Lung (tissue), 12 donors: Measurements from ENCODE around the gene POLR3B. TPM values are rescaled to one million over a fixed set of nuclear protein-coding genes. Genes with fewer than 3 reads are reported as not detected.

Source experiments
- ATAC-seq: fragments of 200-7000 bp; cut with Tn5 transposase; one replicate; pipeline ENCODE4 v1.9.1; 2020; ENCODE audit warnings: moderate number of reproducible peaks; ENCODE audit not compliant: insufficient read depth, low FRiP score
- DNase-seq, 3 donors: peaks; one replicate each; pipeline ENCODE4 v3.0.0-alpha.2; 2013 to 2017
- H3K27ac ChIP-seq, 2 donors: one replicate each; pipeline ENCODE4 v1.5.1; 2013; ENCODE audit warnings: mild to moderate bottlenecking in 2 of 2, moderate library complexity in 2 of 2, control low read depth in 1 of 2, inconsistent platforms in 1 of 2, low read depth in 1 of 2, low read length in 1 of 2
- H3K27me3 ChIP-seq, 3 donors: one replicate each; pipeline ENCODE4 v1.5.1; 2013; ENCODE audit warnings: low read length in 2 of 3; ENCODE audit not compliant: control insufficient read depth in 3 of 3, insufficient read depth in 3 of 3
- H3K36me3 ChIP-seq, 4 donors: one replicate each; pipeline ENCODE4 v1.5.1; 2013; ENCODE audit warnings: low read length in 4 of 4, mild to moderate bottlenecking in 1 of 4, moderate library complexity in 1 of 4; ENCODE audit not compliant: control insufficient read depth in 4 of 4, insufficient read depth in 4 of 4
- H3K4me1 ChIP-seq, 5 donors: one replicate each; pipeline ENCODE4 v1.5.1; 2013; ENCODE audit warnings: low read length in 5 of 5, mild to moderate bottlenecking in 2 of 5, moderate library complexity in 1 of 5; ENCODE audit not compliant: control insufficient read depth in 5 of 5, insufficient read depth in 5 of 5
- H3K4me3 ChIP-seq: one replicate; pipeline ENCODE4 v1.5.1; 2013; ENCODE audit warnings: mild to moderate bottlenecking, control low read depth, moderate library complexity
- H3K9ac ChIP-seq, 2 donors: one replicate each; pipeline ENCODE4 v1.5.1; 2013; ENCODE audit warnings: low read length in 2 of 2, control low read depth in 1 of 2; ENCODE audit not compliant: insufficient read depth in 1 of 2
- H3K9me3 ChIP-seq, 4 donors: one replicate each; pipeline ENCODE4 v1.5.1; 2013; ENCODE audit warnings: low read length in 3 of 4, mild to moderate bottlenecking in 1 of 4, moderate library complexity in 1 of 4; ENCODE audit not compliant: control insufficient read depth in 4 of 4, insufficient read depth in 3 of 4
- WGBS, 2 donors: extraction: QIAGEN DNeasy Blood & Tissue Kit; methylation state at CpG; one replicate each; pipeline ENCODE4 v1.1.7; 2013; 5-methylcytosine and 5-hydroxymethylcytosine counted together
- polyA plus RNA-seq, 2 donors: library from polyadenylated mRNA; stranded (reverse); fragments of 200-250 nt; gene quantifications; one replicate each; pipeline ENCODE4 v1.2.1, GENCODE V29; 2013
- total RNA-seq, 2 donors: library from RNA; depleted of rRNA in 1 of 2; stranded (reverse); fragments of >200 nt in 1 of 2; gene quantifications; one replicate each; pipeline ENCODE4 v1.2.1, GENCODE V29; 2014 to 2021
- TF ChIP-seq, protein P1 (sequence below): IDR thresholded peaks from 2 replicates; pipeline ENCODE4 v1.5.1; 2012; ENCODE audit warnings: mild to moderate bottlenecking; ENCODE audit errors: control extremely low read depth, extremely low read depth
- donor health status: control.
- donor health status: control.
- donor health status: Bipolar disorder and iron deficiency.
- donor health status: healthy.
- donor health status: DM: yes; HTN: yes; CAD: no.

The POLR3B gene
- total and polyA plus RNA-seq, 4 donors, result 3.6 to 13.5 (median 9.0) TPM

DNA sequence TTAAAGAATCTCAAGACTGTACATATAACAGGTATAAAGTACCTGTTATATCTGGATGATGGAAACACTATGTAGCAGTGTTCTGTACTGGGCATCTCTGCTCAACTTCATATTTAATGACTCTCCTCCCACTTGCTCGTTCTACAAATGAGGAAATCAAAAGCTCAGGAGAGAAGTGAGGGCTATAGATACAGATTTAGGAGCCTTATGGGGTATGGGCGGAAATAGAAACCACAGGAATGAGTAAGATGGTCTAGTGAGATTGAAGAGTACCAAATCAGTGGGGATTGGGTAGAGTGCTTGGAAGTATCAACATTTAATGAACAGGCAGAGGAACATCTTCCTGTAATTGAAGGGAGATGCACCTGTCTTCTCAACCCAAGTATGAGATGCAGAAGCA, 23.8 kb upstream of the POLR3B start:
- DNase-seq, result no peak
- no peak overlapping the region for H3K27ac ChIP-seq
- ATAC-seq, result no peak
- no peak overlapping the region for H3K9ac ChIP-seq
- 60 to 79% methylated on average over 2 of the region's 2 CpGs for WGBS, 2 donors
- H3K36me3 ChIP-seq, result peaks cover 6 to 30% (median 12%) of the 10 kb centered on the region in 4 donors
- H3K9me3 ChIP-seq, result no peaks in the 10 kb centered on the region
- no peak overlapping the region for H3K4me3 ChIP-seq
- no peaks in the 10 kb centered on the region for H3K27me3 ChIP-seq
- TF ChIP-seq, protein P1, sequence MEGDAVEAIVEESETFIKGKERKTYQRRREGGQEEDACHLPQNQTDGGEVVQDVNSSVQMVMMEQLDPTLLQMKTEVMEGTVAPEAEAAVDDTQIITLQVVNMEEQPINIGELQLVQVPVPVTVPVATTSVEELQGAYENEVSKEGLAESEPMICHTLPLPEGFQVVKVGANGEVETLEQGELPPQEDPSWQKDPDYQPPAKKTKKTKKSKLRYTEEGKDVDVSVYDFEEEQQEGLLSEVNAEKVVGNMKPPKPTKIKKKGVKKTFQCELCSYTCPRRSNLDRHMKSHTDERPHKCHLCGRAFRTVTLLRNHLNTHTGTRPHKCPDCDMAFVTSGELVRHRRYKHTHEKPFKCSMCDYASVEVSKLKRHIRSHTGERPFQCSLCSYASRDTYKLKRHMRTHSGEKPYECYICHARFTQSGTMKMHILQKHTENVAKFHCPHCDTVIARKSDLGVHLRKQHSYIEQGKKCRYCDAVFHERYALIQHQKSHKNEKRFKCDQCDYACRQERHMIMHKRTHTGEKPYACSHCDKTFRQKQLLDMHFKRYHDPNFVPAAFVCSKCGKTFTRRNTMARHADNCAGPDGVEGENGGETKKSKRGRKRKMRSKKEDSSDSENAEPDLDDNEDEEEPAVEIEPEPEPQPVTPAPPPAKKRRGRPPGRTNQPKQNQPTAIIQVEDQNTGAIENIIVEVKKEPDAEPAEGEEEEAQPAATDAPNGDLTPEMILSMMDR, result no peak
- H3K4me1 ChIP-seq, result peaks cover 0 to 7% (median 3%) of the 10 kb centered on the region in 5 donors

DNA sequence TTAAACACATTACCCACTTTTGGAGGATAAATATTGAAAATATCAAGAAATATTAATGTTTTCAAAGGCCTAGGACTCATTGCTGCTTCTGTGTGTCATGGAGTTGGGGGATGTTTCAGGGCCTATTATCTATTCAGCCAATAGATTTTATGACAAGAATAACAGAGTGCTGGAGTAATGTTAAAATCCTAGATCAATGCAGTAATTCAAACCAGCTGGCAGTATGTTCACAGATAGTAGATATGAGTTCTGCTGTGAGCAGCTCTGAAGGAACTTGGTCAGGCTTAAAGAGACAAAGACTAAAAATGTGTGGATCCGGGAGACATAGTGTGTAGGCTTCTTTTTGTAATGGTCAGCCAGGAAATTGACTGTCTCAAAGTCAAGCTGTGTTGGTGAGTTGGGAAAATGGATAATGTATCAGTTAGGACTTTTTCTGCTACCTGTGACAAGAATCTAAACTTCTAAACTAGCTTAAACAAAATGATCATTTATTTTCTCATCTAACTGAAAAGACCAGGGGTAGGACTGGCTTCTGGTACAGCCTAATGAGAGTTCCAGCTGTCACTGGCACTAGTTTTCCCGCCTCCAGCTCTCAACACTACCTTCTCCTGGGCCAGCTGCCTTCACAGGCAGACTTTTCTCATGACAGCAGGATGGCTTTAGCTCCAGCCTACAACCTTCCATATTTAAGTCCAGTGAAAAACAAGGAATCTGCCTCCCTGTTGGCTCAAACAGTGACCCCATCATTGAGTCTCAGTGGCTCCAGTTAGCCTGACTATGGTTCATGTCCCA, 16.3 kb upstream of the POLR3B start:
- Histone ChIP-seq H3K9ac (no peak overlapping the region), H3K4me3 (no peak overlapping the region), H3K4me1 (peaks cover 4 to 21% (median 13%) of the 10 kb centered on the region in 5 donors), H3K27me3 (no peaks in the 10 kb centered on the region), H3K9me3 (no peaks in the 10 kb centered on the region), H3K36me3 (peaks cover 0 to 9% (median 4%) of the 10 kb centered on the region in 4 donors), H3K27ac (peak overlapping the region; percentile 69 to 92)
- TF ChIP-seq, protein P1, result no peak
- DNase-seq (peak in 1 of 3 donors; percentile 33), ATAC-seq (no peak)
- WGBS, 2 donors, result 65 to 91% methylated on average over 2 of the region's 2 CpGs

DNA sequence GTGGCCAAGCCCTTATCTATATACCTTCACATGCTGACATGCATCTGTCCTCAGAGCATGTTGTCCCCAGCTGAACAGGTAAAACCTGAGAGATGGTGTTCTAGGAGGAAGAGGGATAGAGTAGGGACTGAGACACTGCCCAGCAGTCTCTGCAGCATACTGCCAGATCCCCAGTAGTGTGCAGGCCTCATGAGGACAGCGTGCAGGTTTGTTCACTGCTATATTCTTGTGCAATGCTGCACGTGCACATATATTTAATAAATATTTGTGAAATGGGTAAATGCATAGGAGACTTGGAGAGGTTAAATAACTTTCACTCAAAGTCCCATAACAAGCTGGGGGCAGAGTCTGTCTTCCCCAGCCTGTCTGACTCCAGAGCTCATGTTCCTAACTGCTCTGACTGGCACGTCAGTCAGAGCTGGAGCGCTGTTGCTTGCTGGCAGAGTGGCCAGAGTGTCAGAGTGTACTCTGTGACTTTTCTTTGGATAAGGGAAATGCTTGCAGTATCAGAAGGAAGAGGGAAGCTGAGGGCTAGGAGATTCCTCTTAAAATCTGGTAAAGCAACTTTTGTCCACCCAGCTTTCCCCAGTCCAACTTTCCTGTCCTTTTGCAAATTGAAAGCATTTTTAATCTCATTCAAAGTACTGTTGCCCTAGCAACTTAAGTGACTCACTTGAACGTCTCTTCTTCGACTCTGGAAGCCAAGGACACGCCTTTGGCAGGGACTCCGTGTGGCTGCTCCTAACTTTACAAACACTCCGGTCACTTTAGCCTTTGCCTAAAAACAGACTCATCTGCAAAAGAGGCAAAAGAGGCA, 14.9 kb upstream of the POLR3B start:
- DNase-seq (peak; percentile 33 to 76 (median 63)), ATAC-seq (peak; percentile 89)
- Histone ChIP-seq H3K4me1 (peaks cover 4 to 21% (median 13%) of the 10 kb centered on the region in 5 donors), H3K9ac (peak overlapping the region in 1 of 2 donors; percentile 70), H3K36me3 (peaks cover 0 to 10% (median 3%) of the 10 kb centered on the region in 4 donors), H3K9me3 (no peaks in the 10 kb centered on the region), H3K4me3 (no peak overlapping the region), H3K27ac (peak overlapping the region; percentile 88 to 92), H3K27me3 (no peaks in the 10 kb centered on the region)
- 38 to 73% methylated on average over 9 of the region's 9 CpGs for WGBS, 2 donors
- TF ChIP-seq, protein P1, result no peak
